ENCODE measurements around the gene KLHDC8A.

DNA sequence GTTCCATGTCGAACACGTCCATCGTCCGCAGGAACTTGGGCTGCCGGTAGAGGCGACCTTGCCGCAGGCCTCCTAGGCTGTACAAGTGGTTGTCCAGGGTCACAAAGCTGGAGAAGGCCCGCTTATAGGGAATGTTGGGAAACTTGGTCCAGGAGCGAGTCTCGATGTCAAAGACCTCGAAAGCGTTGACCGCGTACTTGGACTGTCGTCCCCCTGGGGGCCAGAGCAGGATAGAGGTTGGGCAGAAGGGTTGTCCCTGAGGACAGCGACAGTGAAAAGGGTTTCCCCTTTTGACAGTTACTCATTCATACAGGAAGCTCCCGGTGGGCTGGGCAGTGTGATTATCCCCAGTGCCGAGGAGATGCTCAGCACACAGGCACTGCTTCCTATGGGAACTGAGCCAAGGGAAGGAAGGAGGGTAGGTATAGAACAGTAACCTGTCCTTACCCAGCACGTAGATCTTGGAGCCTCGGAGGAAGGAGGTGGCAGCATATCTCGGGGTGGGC is 17.5 kb downstream of the KLHDC8A start:
- TF ChIP-seq, protein P1, sequence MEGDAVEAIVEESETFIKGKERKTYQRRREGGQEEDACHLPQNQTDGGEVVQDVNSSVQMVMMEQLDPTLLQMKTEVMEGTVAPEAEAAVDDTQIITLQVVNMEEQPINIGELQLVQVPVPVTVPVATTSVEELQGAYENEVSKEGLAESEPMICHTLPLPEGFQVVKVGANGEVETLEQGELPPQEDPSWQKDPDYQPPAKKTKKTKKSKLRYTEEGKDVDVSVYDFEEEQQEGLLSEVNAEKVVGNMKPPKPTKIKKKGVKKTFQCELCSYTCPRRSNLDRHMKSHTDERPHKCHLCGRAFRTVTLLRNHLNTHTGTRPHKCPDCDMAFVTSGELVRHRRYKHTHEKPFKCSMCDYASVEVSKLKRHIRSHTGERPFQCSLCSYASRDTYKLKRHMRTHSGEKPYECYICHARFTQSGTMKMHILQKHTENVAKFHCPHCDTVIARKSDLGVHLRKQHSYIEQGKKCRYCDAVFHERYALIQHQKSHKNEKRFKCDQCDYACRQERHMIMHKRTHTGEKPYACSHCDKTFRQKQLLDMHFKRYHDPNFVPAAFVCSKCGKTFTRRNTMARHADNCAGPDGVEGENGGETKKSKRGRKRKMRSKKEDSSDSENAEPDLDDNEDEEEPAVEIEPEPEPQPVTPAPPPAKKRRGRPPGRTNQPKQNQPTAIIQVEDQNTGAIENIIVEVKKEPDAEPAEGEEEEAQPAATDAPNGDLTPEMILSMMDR (IDR thresholded peaks at IDR 0.05) = no peak
- TF ChIP-seq POLR2A (IDR thresholded peaks at IDR 0.05) = no peak
